ENCODE measurements around the gene PBX2. TPM values are rescaled to one million over a fixed set of nuclear protein-coding genes. Genes with fewer than 3 reads are reported as not detected.
"Not testable (repeated sequence)": the region's sequence is repeated elsewhere in the genome, so short reads cannot be mapped to it uniquely, and the experiment has no call there.

Gene PBX2
- total RNA-seq = 51.5 TPM
- long read RNA-seq, partial matches to known transcripts = 0 of 1 reads
- long read RNA-seq, other reads (novel, unspliced or antisense) = 1 of 1 reads

- no peak for DNase-seq (ENCODE audit: low spot score)
Measured at GRCh38 chr6:32190054-32190851, at the start of gene PBX2. Gene PBX2, minus strand, starts transcription at chr6:32190202. Its CDS starts 287 bp downstream, at chr6:32189915.

GRCh38 chr6:32239462-32239861 lies 49.5 kb upstream of the PBX2 start:
- DNase-seq (ENCODE audit: low spot score) = no peak

- DNase-seq (ENCODE audit: low spot score) = no peak
Measured at GRCh38 chr6:32234934-32235333, 44.9 kb upstream of the PBX2 start.

GRCh38 chr6:32226434-32226833 lies 36.4 kb upstream of the PBX2 start:
- DNase-seq (ENCODE audit: low spot score) = peak; percentile 18

GRCh38 chr6:32224696-32225095 lies 34.7 kb upstream of the PBX2 start:
- DNase-seq (ENCODE audit: low spot score) = peak; percentile 33

- DNase-seq (ENCODE audit: low spot score) = peak; percentile 81
Measured at GRCh38 chr6:32223258-32224235, 33.5 kb upstream of the PBX2 start, which contains the start of gene NOTCH4. Gene NOTCH4, minus strand, starts transcription at chr6:32224067. Its CDS starts 139 bp downstream, at chr6:32223928.

- DNase-seq (ENCODE audit: low spot score) = peak; percentile 82
Measured at GRCh38 chr6:32222333-32223230, 32.6 kb upstream of the PBX2 start.

- peak; percentile 65 for DNase-seq (ENCODE audit: low spot score)
Measured at GRCh38 chr6:32220021-32220420, 30.0 kb upstream of the PBX2 start.

- peak; percentile 47 for DNase-seq (ENCODE audit: low spot score)
Measured at GRCh38 chr6:32218167-32218566, 28.2 kb upstream of the PBX2 start.

- no peak for DNase-seq (ENCODE audit: low spot score)
Measured at GRCh38 chr6:32216998-32217397, 27.0 kb upstream of the PBX2 start.

- no peak for DNase-seq (ENCODE audit: low spot score)
Measured at GRCh38 chr6:32216285-32216684, 26.3 kb upstream of the PBX2 start.

- DNase-seq (ENCODE audit: low spot score) = peak; percentile 4
Measured at GRCh38 chr6:32215617-32216016, 25.6 kb upstream of the PBX2 start.

GRCh38 chr6:32214126-32214525 lies 24.1 kb upstream of the PBX2 start:
- no peak for DNase-seq (ENCODE audit: low spot score)

- DNase-seq (ENCODE audit: low spot score) = no peak
Measured at GRCh38 chr6:32213649-32214048, 23.6 kb upstream of the PBX2 start.

- DNase-seq (ENCODE audit: low spot score) = no peak
Measured at GRCh38 chr6:32212076-32212760, 22.2 kb upstream of the PBX2 start.

- not testable (repeated sequence) for DNase-seq (ENCODE audit: low spot score)
Measured at GRCh38 chr6:32211432-32211831, 21.4 kb upstream of the PBX2 start.

GRCh38 chr6:32210191-32210601 lies 20.2 kb upstream of the PBX2 start:
- no peak for DNase-seq (ENCODE audit: low spot score)

GRCh38 chr6:32208996-32209395 lies 19.0 kb upstream of the PBX2 start:
- no peak for DNase-seq (ENCODE audit: low spot score)

GRCh38 chr6:32204268-32204715 lies 14.3 kb upstream of the PBX2 start:
- DNase-seq (ENCODE audit: low spot score) = no peak

All from mesenteric fat pad (tissue), 1 donor.